Tongue (tissue), 2 donors: Measurements from ENCODE around the gene GPR35. TPM values are rescaled to one million over a fixed set of nuclear protein-coding genes. Genes with fewer than 3 reads are reported as not detected.

Experiments
- DNase-seq: peaks from one replicate; pipeline ENCODE4 v3.0.0-alpha.2; 2015
- total RNA-seq: library from RNA; depleted of rRNA; stranded (reverse); fragments of >200 nt; gene quantifications from one replicate; pipeline ENCODE4 v1.2.3, GENCODE V29; 2014

GPR35 gene
- total RNA-seq, 1 donor from 2014 or later = 1.1 TPM

- no peak for DNase-seq
Observed at GRCh38 chr2:240624011-240624949, 1.0 kb upstream of the GPR35 start.

GRCh38 chr2:240626531-240627300 lies 1.4 kb downstream of the GPR35 start:
- DNase-seq = peak; percentile 33

- no peak for DNase-seq
Observed at GRCh38 chr2:240627736-240628506, 2.6 kb downstream of the GPR35 start.

- no peak for DNase-seq
Observed at GRCh38 chr2:240628507-240628807, 3.2 kb downstream of the GPR35 start.

GRCh38 chr2:240628808-240629618 lies 3.7 kb downstream of the GPR35 start:
- DNase-seq = no peak

- no peak for DNase-seq
Observed at GRCh38 chr2:240629619-240629967, 4.3 kb downstream of the GPR35 start.

GRCh38 chr2:240629968-240630770 lies 4.9 kb downstream of the GPR35 start:
- no peak for DNase-seq

DNA sequence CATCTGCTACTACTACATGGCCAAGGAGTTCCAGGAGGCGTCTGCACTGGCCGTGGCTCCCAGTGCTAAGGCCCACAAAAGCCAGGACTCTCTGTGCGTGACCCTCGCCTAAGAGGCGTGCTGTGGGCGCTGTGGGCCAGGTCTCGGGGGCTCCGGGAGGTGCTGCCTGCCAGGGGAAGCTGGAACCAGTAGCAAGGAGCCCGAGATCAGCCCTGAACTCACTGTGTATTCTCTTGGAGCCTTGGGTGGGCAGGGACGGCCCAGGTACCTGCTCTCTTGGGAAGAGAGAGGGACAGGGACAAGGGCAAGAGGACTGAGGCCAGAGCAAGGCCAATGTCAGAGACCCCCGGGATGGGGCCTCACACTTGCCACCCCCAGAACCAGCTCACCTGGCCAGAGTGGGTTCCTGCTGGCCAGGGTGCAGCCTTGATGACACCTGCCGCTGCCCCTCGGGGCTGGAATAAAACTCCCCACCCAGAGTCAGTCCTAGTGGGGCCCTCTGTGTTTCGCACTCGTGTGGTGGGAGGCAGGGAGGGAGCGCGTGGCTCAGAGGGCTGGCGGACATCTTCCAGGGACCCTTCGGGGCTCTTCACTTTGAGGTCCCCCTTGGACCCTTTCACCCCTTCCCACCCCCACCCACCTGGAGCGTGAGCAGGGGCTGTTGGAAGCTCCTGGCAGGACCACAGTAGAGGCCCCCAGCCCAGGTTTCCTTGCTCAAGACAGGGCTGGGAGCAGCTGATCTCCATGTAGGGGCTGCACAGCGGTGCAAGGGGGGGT lies 5.7 kb downstream of the GPR35 start:
- no peak for DNase-seq

DNA sequence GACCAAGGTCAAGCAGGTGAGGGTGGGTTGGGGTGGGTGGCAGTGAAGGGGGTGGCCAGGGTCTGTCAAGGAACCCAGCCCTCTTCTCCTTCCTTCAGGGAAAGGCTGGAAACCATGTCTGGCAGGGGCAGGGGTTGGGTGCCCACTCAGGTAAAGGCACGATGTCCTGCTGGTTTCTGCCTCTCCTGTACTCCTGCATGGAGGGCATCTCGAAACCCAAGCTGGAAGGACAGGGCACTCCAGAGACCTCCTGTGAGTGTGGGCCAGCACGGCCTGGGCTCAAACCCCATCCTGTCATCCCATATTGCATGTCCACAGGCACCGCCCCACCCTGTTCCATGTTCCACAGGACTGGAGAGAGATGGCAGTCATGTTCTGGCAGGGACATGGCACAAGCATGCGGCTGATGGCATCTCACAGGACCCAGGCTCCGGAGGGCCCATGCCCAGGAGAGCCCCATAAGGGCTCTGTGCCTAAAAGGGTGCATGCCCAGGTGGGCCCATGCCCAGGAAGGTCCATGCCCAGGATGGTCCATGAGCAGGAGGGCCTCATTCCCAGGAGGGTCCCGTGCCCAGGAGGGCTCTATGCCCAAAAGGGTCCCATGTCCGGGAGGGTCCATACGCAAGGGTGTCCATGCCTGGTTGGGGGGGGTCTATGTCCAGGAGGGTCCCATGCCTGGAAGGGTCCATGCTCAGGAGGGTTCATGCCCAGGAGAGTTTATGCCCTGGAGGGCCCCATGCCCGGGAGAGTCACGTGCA lies 6.4 kb downstream of the GPR35 start:
- DNase-seq = no peak

DNA sequence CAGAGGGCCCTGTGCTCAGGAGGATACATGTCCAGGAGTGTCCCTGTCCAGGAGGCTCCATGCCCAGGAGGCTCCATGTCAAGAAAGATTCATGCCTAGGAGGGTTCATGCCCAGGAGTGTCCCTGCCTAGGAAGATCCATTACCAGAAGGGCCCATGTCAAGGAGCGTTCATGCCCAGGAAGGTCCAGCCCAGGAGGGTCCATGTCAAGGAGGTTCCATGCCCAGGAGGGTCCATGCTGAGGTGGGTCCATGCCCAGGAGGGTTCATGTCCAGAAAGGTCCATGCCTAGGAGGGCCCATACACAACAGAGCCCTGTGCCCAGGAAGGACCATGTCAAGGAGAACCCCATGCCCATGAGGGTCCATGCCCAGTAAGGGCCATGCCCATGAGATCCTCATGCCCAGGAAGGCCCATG lies 7.0 kb downstream of the GPR35 start:
- no peak for DNase-seq

GRCh38 chr2:240635121-240635997 lies 10.1 kb downstream of the GPR35 start:
- no peak for DNase-seq

DNA sequence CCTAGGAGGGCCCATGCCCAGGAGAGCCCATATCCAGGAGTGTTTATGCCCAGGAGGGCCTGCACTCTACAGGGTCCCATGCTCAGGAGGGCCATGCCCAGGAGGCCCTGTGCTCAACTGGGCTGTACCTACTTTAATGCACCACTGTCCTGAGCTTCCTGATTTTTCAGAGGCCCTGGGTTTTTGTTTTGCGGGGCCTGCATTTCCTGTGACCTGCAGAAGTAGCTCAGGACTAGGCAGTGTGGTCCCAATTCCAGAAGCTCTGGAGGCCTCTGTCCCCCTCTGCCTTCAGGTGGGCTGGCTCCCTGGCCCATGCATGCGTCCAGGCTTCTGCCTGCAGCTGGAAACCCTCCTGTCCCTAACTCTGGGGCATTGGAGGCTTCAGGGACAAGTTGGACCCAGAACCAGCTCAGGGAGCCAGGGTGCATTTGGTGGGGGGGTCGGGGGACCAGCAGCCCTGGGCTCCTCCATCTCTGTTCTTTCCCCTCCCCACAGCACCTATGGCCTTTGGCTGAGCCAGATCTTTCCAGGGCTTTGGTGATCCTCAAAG lies 10.8 kb downstream of the GPR35 start:
- no peak for DNase-seq

DNA sequence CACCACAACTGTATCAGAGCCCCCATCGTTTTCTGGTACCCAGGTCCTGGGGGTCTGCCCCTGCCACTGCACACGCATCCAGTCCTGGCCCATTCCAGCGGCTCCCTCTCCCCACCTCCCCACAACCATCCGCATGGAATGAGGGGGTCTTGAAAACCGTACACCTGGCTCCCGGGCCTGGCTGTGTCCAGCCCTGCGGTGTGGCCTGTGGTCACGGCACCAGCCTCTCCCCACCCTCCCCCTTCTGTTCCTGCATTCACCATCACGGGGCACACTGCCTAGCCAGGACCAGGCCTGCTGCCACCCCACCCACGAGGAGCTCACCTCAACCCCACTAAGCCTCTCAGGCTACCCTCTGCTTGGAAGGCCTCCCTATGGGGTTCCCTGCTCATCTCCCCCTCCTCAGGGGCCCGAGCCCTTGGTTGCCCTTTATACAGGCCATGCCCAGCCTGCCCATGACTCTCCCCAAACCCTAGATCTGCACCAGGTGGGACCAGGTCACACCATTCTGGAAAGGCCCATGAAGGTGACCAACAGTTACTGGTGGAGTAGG lies 11.4 kb downstream of the GPR35 start:
- DNase-seq = no peak

DNA sequence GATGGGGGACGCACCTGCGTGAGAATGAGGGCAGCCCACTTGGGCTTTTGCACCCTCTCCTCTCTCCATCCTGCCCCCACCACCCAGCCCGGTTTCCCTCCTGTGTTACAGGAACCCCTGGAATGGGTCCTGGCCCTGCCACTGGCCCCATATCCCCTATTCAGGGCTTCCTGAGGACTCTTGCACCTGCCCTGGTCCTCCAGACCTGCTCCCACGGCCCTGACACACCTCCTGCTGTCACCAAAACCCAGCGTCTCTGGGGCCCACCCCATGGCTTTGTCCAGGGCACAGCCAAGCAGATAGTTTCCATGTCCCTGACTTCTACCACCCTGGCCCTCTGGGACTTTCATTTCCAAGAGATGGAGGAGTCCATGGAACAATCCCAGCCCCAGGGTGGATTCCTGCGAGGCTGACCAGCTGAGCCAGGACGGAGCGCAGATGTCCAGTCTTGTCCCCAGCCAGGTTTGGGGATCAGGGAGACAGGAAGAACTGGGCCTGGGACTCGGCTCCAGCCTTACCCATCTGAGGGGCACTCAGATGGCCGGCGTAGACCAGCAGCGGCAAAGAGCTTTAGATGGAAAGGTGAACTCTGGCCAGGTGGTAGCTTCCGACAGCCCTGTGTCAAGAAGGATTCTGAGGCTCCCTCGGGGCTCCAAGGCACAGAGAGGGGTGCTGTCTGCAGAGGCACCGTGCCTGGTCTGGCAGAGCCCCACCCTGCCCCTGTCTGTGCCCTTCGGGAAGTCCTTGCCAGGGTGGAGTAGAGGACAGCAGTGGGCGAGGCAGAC lies 12.0 kb downstream of the GPR35 start:
- DNase-seq = no peak

DNA sequence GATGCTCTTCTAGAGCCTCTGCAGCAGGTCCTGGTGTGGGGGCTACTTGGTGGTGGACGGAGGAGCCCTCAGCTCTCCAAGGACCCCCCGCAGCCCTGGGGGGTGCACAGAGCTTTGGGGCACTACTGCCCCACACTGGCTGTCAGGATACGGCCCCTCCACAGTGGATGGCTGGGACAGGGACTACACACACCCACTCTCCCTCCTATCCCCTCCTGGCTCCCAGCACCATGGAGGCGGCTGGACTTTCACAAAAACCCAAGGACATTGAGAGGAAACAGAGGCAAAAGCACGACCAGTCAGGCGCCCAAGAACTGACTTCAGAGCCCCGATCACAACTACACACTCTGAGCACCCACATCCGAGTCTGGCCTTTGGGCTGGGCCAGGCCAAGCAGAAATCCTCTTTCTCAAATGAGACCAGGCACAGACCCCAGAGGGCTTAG lies 12.6 kb downstream of the GPR35 start:
- no peak for DNase-seq

GRCh38 chr2:240638512-240639160 lies 13.4 kb downstream of the GPR35 start:
- peak; percentile 71 for DNase-seq
